Adrenal gland (tissue), 12 donors: ENCODE measurements around the gene MBP. TPM values are rescaled to one million over a fixed set of nuclear protein-coding genes. Genes with fewer than 3 reads are reported as not detected.
A peak's percentile ranks its signal among the peaks of the same experiment; 100 is the strongest.

ENCODE experiments used
- DNase-seq, 7 donors: peaks; one replicate each; pipeline ENCODE4 v3.0.0-alpha.2; 2019 to 2020
- H3K27ac ChIP-seq, 5 donors: fragments of 200-600 bp; sonication (generic) in 4 of 5; 1 replicate in 3 of 5; 2 replicates in 2 of 5; pipeline versions ENCODE4 v1.5.1 to v1.8.0; 2016 to 2020; ENCODE audit warnings: mild to moderate bottlenecking in 1 of 5
- H3K27me3 ChIP-seq: fragments of 200-600 bp; 2 replicates; pipeline ENCODE4 v1.8.0; 2021
- H3K36me3 ChIP-seq, 2 donors: fragments of 200-600 bp; replicated peaks in 1 of 2; 1 replicate in 1 of 2; 2 replicates in 1 of 2; pipeline versions ENCODE4 v1.5.1 to v1.8.0; 2018 to 2022
- H3K4me1 ChIP-seq, 2 donors: fragments of 200-600 bp; replicated peaks in 1 of 2; 1 replicate in 1 of 2; 2 replicates in 1 of 2; pipeline versions ENCODE4 v1.5.1 to v1.8.0; 2018 to 2021
- H3K4me3 ChIP-seq, 4 donors: fragments of 200-600 bp; sonication (generic) in 3 of 4; one replicate each; pipeline ENCODE4 v1.5.1; 2016 to 2018
- H3K9me3 ChIP-seq, 3 donors: fragments of 200-600 bp; sonication (generic) in 1 of 3; replicated peaks in 1 of 3; 1 replicate in 2 of 3; 2 replicates in 1 of 3; pipeline versions ENCODE4 v1.5.1 to v1.8.0; 2016 to 2021
- POLR2A ChIP-seq, 2 donors: fragments of 450-650 bp; IDR thresholded peaks; one replicate each; pipeline ENCODE4 v1.6.1; 2017; ENCODE audit warnings: antibody characterized with exemption in 2 of 2, mild to moderate bottlenecking in 2 of 2, moderate library complexity in 1 of 2
- WGBS, 4 donors: extraction: QIAGEN DNeasy Blood & Tissue Kit in 2 of 4; methylation state at CpG; one replicate each; pipeline versions ENCODE4 v1.1.5 to v1.1.7; 2013 to 2017; 5-methylcytosine and 5-hydroxymethylcytosine counted together
- intact Hi-C, 2 donors: fragments of 100-400 bp; cut with DNase I; formaldehyde crosslinking; loops; one replicate each; pipeline versions ENCODE4 v1.14.1 to v1.15.0; 2022 to 2023
- polyA plus RNA-seq, 3 donors: library from polyadenylated mRNA; stranded (reverse); fragments of 200-250 nt in 2 of 3; fragments of 350-450 nt in 1 of 3; fragmentation: Illumina TruSeq in 1 of 3; extraction: RNeasy Lipid Tissue Mini Kit (QIAGEN cat#74804) in 1 of 3; gene quantifications; one replicate each; pipeline ENCODE4 v1.2.3, GENCODE V29; 2013 to 2014
- total RNA-seq, 9 donors: library from RNA; depleted of rRNA in 4 of 9; stranded (reverse); fragments of >200 nt in 4 of 9; fragments of 120-200 nt in 1 of 9; fragmentation: NEBNext Ultra II Directional in 1 of 9; extraction: Animal tissue kit (Norgen Biotek cat#: 25700) in 1 of 9; gene quantifications; one replicate each; pipeline versions ENCODE4 v1.1.0 to v1.2.4, GENCODE V29; 2013 to 2023
- TF ChIP-seq, protein P1 (sequence below), 6 experiments: fragments of 450-650 bp in 4 of 6; fragments of 200-600 bp in 2 of 6; sonication (generic) in 1 of 6; IDR thresholded peaks; 1 replicate in 5 of 6; 2 replicates in 1 of 6; pipeline versions ENCODE4 v1.5.1 to v1.8.0; 2016 to 2021; ENCODE audit warnings: antibody characterized with exemption in 6 of 6, mild to moderate bottlenecking in 2 of 6, moderate library complexity in 1 of 6
- donor health status: healthy with polysubstance abuse.
- donor health status: Bipolar disorder and iron deficiency.
- donor health status: DM: yes; HTN: yes; CAD: no.
- donor health status: DM: no; HTN: no; CAD: no.
- donor health status: DM: no; HTN: no; CAD: no.
- donor health status: DM: yes; HTN: yes; CAD: no.

The MBP gene
- total and polyA plus RNA-seq, 12 donors: 1.8 to 23.7 (median 13.7) TPM

DNA sequence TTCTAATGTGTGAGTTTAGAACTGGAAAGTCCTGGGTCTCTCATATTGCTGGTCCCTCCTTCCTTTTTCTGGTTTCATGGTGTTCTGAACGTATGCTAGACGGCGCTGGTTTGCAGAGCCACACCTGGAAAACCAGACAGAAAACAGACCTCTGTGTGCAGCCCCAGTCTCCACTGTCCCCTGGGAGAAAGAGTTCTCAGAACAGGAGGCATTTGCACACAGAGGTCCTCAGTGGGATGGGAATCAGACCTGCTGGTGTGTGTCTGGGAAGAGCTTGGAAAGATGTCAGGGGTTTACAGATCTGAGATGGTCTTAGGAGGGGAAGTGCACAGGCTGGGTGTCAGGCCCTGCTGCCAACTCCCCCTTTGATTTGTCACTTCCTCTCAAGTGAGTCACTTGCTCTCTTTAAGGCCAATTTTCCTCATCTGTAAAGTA lies 14.9 kb upstream of the MBP start:
- peak in 1 of 7 donors; percentile 30 for DNase-seq
- TF ChIP-seq, protein P1, sequence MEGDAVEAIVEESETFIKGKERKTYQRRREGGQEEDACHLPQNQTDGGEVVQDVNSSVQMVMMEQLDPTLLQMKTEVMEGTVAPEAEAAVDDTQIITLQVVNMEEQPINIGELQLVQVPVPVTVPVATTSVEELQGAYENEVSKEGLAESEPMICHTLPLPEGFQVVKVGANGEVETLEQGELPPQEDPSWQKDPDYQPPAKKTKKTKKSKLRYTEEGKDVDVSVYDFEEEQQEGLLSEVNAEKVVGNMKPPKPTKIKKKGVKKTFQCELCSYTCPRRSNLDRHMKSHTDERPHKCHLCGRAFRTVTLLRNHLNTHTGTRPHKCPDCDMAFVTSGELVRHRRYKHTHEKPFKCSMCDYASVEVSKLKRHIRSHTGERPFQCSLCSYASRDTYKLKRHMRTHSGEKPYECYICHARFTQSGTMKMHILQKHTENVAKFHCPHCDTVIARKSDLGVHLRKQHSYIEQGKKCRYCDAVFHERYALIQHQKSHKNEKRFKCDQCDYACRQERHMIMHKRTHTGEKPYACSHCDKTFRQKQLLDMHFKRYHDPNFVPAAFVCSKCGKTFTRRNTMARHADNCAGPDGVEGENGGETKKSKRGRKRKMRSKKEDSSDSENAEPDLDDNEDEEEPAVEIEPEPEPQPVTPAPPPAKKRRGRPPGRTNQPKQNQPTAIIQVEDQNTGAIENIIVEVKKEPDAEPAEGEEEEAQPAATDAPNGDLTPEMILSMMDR (IDR thresholded peaks at IDR 0.05): no peak
- TF ChIP-seq POLR2A (IDR thresholded peaks at IDR 0.05): no peak
- Histone ChIP-seq H3K27me3 (no peaks in the 10 kb centered on the region), H3K4me1 (peaks cover 0 to 7% of the 10 kb centered on the region in 2 donors), H3K27ac (no peak overlapping the region), H3K4me3 (no peak overlapping the region), H3K9me3 (no peaks in the 10 kb centered on the region), H3K36me3 (no peaks in the 10 kb centered on the region)
- intact Hi-C loops: no loop called here
- WGBS, 4 donors: 54 to 84% (median 69%) methylated on average over 3 of the region's 3 CpGs

DNA sequence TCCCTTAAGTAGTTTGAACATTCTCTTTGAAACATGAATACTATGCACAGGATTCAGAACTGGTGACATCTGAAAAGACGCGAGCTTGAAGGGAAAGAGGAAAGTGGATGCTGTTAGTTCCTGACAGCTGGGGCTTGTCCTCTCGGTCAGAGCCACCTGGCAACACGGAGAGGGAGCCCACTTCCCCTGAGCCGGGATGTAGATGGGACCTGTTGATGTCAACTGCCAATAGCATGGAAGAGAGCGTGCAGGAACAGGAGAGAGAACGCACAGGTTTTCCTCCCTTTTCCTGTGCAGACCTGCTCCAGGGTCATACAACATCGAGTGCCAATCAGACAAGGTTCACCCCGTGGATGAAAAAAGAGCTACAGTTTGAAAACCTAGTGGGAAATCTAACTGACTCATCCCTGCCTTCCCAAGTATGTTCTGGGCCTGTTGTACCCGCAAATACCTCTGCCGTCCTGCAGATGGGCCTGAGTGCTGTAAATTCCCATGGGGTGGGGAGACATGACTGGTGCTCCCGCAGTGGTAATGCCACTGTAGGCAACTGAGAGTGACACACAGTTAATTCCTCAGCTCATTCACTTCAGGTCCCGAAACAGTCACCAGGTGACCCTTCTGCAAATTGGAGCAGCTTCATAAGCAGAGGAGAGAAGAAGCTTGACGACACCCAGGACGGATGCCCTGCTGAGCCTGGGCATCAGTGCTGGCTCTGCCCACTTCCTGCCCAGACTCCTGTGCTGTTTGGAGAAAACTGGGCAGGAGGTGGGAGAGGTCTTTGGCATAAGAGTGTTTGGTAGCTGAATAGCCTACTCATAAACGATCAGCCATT lies 13.9 kb upstream of the MBP start:
- no peaks in the 10 kb centered on the region for H3K9me3 ChIP-seq
- WGBS, 4 donors: 60 to 78% (median 66%) methylated on average over 15 to 16 of the region's 16 CpGs
- no peak for DNase-seq
- no peaks in the 10 kb centered on the region for H3K27me3 ChIP-seq
- TF ChIP-seq, protein P1 (IDR thresholded peaks at IDR 0.05): no peak
- no peak for TF ChIP-seq POLR2A (IDR thresholded peaks at IDR 0.05)
- peaks cover 0 to 7% of the 10 kb centered on the region in 2 donors for H3K4me1 ChIP-seq
- H3K36me3 ChIP-seq: no peaks in the 10 kb centered on the region
- intact Hi-C loops: no loop called here
- H3K27ac ChIP-seq: no peak overlapping the region
- no peak overlapping the region for H3K4me3 ChIP-seq

DNA sequence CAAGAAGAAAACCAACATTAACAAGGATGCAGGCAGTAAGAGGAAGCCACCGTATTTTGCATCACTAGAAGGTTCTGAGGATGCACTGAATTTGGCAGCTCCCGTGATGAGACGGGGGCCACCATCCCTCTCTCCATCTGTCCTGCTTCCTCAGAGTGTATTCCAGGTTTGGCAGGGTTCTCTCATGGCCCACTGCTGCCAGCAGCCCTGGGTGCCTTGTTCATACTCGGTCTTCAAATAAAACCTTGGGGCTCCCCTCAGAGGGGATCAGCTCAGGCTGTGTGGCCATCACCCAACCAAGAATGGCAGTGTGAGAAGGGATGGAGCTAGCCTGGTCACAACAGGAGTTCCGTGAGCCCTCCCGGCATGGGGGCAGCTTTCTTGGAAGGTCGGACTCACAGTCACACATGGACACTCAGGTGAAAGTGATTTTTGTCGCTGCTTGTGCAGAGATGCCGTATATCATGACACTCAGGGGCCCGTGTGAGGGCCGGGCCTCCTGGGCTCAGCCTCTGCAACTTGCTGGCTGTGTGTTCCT lies 12.8 kb upstream of the MBP start:
- intact Hi-C loops: no loop called here
- no peaks in the 10 kb centered on the region for H3K9me3 ChIP-seq
- no peak for TF ChIP-seq POLR2A (IDR thresholded peaks at IDR 0.05)
- TF ChIP-seq, protein P1 (IDR thresholded peaks at IDR 0.05): no peak
- H3K27ac ChIP-seq: no peak overlapping the region
- no peaks in the 10 kb centered on the region for H3K27me3 ChIP-seq
- H3K36me3 ChIP-seq: no peaks in the 10 kb centered on the region
- no peak overlapping the region for H3K4me3 ChIP-seq
- peaks cover 0 to 7% of the 10 kb centered on the region in 2 donors for H3K4me1 ChIP-seq
- 82 to 91% (median 87%) methylated on average over 10 to 11 of the region's 11 CpGs for WGBS, 4 donors
- peak in 1 of 7 donors; percentile 27 for DNase-seq

DNA sequence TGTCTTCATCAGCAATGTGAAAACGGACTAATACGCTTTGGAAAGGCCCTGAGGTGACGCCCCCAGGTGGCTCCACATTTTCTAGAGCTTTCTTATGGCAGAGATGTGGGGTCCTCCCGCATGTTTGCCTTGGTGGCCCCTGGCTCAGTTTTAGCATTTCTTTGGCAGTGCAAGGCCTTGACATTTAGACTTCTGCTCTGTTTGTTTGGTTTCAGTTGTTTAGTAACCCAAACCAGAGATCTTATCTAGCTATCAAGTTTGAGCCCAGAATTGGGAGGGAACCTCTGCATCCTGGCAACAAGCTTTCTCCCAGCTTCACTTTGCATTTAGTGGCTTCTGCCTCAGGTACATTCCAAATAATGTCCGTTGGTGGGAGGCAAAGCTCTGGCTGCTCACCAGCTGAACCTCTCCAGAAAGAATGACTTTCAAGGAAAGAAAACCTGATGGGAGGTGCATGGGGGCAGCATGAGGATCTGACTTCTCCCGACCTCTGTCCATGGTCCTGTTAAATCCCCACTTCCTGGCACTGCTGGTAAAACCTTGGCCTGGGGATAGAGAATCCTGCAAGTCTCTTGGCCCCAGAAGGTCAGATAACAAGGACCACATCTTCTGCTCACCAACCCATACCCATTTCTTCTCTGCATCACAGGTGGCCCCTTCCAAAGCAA lies 12.0 kb upstream of the MBP start:
- Histone ChIP-seq H3K27me3 (no peaks in the 10 kb centered on the region), H3K4me3 (no peak overlapping the region), H3K27ac (no peak overlapping the region), H3K9me3 (no peaks in the 10 kb centered on the region), H3K36me3 (no peaks in the 10 kb centered on the region), H3K4me1 (peaks cover 0 to 7% of the 10 kb centered on the region in 2 donors)
- TF ChIP-seq, protein P1 (IDR thresholded peaks at IDR 0.05): no peak
- no peak for TF ChIP-seq POLR2A (IDR thresholded peaks at IDR 0.05)
- WGBS, 4 donors: 58 to 77% (median 70%) methylated on average over 6 of the region's 6 CpGs
- peak in 1 of 7 donors; percentile 13 for DNase-seq
- intact Hi-C loops: no loop called here
